ENCODE results near the gene CMKLR1. TPM values are rescaled to one million over a fixed set of nuclear protein-coding genes. Genes with fewer than 3 reads are reported as not detected.

CMKLR1 gene
- total RNA-seq, 1 donor from 2014 or later = not detected

DNA sequence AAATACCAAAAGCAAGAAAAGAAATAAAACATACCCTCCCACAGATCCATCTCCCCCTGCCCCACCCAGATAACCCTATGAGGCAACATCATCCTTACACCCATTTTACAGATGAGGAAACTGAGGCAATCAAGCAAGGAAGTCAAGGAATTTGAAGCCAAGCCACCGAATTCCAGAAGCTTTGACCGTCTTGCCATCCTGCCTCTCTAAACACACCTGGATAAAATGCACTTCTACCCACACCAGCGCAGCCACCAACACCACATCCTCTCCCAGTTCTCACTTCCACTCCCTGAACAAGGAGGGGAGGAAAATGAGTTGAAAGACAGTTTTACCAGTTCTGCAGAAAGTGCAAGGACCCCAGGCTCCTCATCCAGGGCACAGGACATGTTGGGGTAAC lies 13.6 kb downstream of the CMKLR1 start:
- H3K9me3 ChIP-seq (ENCODE audit: low read depth) = no peaks in the 10 kb centered on the region
- H3K4me2 ChIP-seq = no peak overlapping the region
- H3K27me3 ChIP-seq = no peaks in the 10 kb centered on the region
- H2AFZ ChIP-seq (replicated peaks) = no peak overlapping the region
- no peak overlapping the region for H3K27ac Mint-ChIP-seq
- no peaks in the 10 kb centered on the region for H4K20me1 ChIP-seq (ENCODE audit: low read depth)
- peaks cover 12% of the 10 kb centered on the region for H3K27me3 Mint-ChIP-seq (ENCODE audit: insufficient read depth, low read depth)
- peaks cover 14% of the 10 kb centered on the region for H3K4me1 Mint-ChIP-seq
- H3K4me1 ChIP-seq = no peaks in the 10 kb centered on the region
- H3K36me3 Mint-ChIP-seq = no peaks in the 10 kb centered on the region
- TF ChIP-seq EZH2phosphoT487 (IDR thresholded peaks at IDR 0.05) (no peak), EZH2 (IDR thresholded peaks at IDR 0.05) (no peak), CTCF (IDR thresholded peaks at IDR 0.05) (no peak)
- H3K4me3 Mint-ChIP-seq = no peak overlapping the region
- no peaks in the 10 kb centered on the region for H3F3A ChIP-seq (ENCODE audit: low read depth)
- H3K9ac ChIP-seq = no peak overlapping the region
- no peaks in the 10 kb centered on the region for H3K79me2 ChIP-seq (ENCODE audit: low read depth)
- no peak for DNase-seq (ENCODE audit: low spot score)
- H3K36me3 ChIP-seq = no peaks in the 10 kb centered on the region
- H3K4me3 ChIP-seq = no peak overlapping the region
- H3K9me3 Mint-ChIP-seq = no peaks in the 10 kb centered on the region
- H3K27ac ChIP-seq = no peak overlapping the region

- H4K20me1 ChIP-seq (ENCODE audit: low read depth) = no peaks in the 10 kb centered on the region
- Mint-ChIP-seq H3K27ac (no peak overlapping the region), H3K9me3 (no peaks in the 10 kb centered on the region), H3K4me1 (peaks cover 17% of the 10 kb centered on the region), H3K4me3 (no peak overlapping the region), H3K27me3 (ENCODE audit: insufficient read depth, low read depth) (peaks cover 12% of the 10 kb centered on the region), H3K36me3 (no peaks in the 10 kb centered on the region)
- no peaks in the 10 kb centered on the region for H3F3A ChIP-seq (ENCODE audit: low read depth)
- H3K4me1 ChIP-seq = no peaks in the 10 kb centered on the region
- no peaks in the 10 kb centered on the region for H3K27me3 ChIP-seq
- H3K9ac ChIP-seq = no peak overlapping the region
- no peaks in the 10 kb centered on the region for H3K79me2 ChIP-seq (ENCODE audit: low read depth)
- H3K27ac ChIP-seq = no peak overlapping the region
- no peak for TF ChIP-seq CTCF (IDR thresholded peaks at IDR 0.05)
- no peak for TF ChIP-seq EZH2phosphoT487 (IDR thresholded peaks at IDR 0.05)
- TF ChIP-seq EZH2 (IDR thresholded peaks at IDR 0.05) = no peak
- no peaks in the 10 kb centered on the region for H3K36me3 ChIP-seq
- H3K4me2 ChIP-seq = no peak overlapping the region
- H2AFZ ChIP-seq (replicated peaks) = no peak overlapping the region
- no peak overlapping the region for H3K4me3 ChIP-seq
- no peak for DNase-seq (ENCODE audit: low spot score)
- no peaks in the 10 kb centered on the region for H3K9me3 ChIP-seq (ENCODE audit: low read depth)
Observed at GRCh38 chr12:108325018-108325358, 14.1 kb downstream of the CMKLR1 start.

DNA sequence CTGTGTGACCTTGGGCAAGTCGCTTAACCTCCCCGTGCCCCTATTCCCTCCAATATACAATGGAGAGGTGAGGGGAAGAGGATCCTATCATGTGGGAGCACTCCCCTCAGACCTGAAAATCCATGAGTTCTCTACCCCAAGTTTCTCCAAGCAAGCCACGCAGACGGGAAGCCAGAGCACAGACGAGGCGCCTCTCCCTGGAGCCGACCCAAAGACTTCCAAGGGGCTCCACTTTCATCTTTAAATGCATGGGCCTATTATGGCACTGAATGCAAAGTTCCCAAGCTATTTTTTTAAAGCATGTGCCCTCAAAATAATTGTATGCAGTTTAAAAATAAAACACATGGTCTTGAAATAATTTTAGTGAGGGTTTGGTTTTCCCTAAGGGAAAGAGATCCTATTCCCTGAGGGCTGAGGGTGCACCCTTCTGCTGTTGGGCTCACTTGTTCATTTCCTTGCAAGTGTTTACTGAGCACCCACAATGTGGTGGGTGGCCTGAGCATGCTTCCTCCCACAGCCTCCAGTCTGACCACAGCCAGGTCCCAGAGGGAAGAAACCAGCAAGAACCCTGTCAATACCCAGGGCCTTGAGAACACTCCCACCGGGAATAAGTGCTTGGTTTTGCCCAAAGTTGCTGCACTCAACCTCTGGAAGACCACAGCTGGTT lies 14.6 kb downstream of the CMKLR1 start:
- Mint-ChIP-seq H3K27ac (no peak overlapping the region), H3K9me3 (no peaks in the 10 kb centered on the region), H3K27me3 (ENCODE audit: insufficient read depth, low read depth) (peaks cover 12% of the 10 kb centered on the region), H3K4me1 (peaks cover 17% of the 10 kb centered on the region), H3K36me3 (no peaks in the 10 kb centered on the region), H3K4me3 (no peak overlapping the region)
- TF ChIP-seq EZH2phosphoT487 (IDR thresholded peaks at IDR 0.05) (no peak), CTCF (IDR thresholded peaks at IDR 0.05) (no peak), EZH2 (IDR thresholded peaks at IDR 0.05) (no peak)
- no peaks in the 10 kb centered on the region for H3F3A ChIP-seq (ENCODE audit: low read depth)
- H3K4me1 ChIP-seq = no peaks in the 10 kb centered on the region
- H3K4me2 ChIP-seq = no peak overlapping the region
- H3K9ac ChIP-seq = no peak overlapping the region
- H3K27ac ChIP-seq = no peak overlapping the region
- no peaks in the 10 kb centered on the region for H3K9me3 ChIP-seq (ENCODE audit: low read depth)
- H3K36me3 ChIP-seq = no peaks in the 10 kb centered on the region
- H4K20me1 ChIP-seq (ENCODE audit: low read depth) = no peaks in the 10 kb centered on the region
- H3K4me3 ChIP-seq = no peak overlapping the region
- no peaks in the 10 kb centered on the region for H3K27me3 ChIP-seq
- DNase-seq (ENCODE audit: low spot score) = no peak
- H3K79me2 ChIP-seq (ENCODE audit: low read depth) = no peaks in the 10 kb centered on the region
- H2AFZ ChIP-seq (replicated peaks) = no peak overlapping the region

All from neural progenitor cell (in vitro differentiated cells).